Activated T-helper 2 cell treated with anti-CD3 and anti-CD28 coated beads, Interferon-gamma antibody, Interleukin-2, Interleukin-4, amounts not matched to agents 10 μg/mL and 5 μg/mL and 100 μg/mL, durations not matched to agents 14 hours and 24 hours and 36 hours (primary cell): ENCODE results near the gene BTN3A1. TPM values are rescaled to one million over a fixed set of nuclear protein-coding genes. Genes with fewer than 3 reads are reported as not detected.
A peak's percentile ranks its signal among the peaks of the same experiment; 100 is the strongest.

ENCODE experiments used
- DNase-seq: peaks from one replicate; pipeline ENCODE4 v3.0.0; 2021; ENCODE audit warnings: low spot score
- H3K27ac Mint-ChIP-seq: one replicate; pipeline ENCODE4 v1.8.0; 2021; ENCODE audit warnings: mixed read lengths
- H3K27me3 Mint-ChIP-seq: one replicate; pipeline ENCODE4 v1.8.0; 2021; ENCODE audit warnings: low read depth, mixed read lengths
- H3K36me3 Mint-ChIP-seq: one replicate; pipeline ENCODE4 v1.8.0; 2021; ENCODE audit warnings: low read depth, mixed read lengths
- H3K4me1 Mint-ChIP-seq: one replicate; pipeline ENCODE4 v1.8.0; 2021; ENCODE audit warnings: low read depth, mixed read lengths
- H3K4me3 Mint-ChIP-seq: one replicate; pipeline ENCODE4 v1.8.0; 2021; ENCODE audit warnings: low read depth, mild to moderate bottlenecking, moderate library complexity, mixed read lengths
- H3K9me3 Mint-ChIP-seq: one replicate; pipeline ENCODE4 v1.8.0; 2021; ENCODE audit warnings: mixed read lengths
- intact Hi-C: fragments of 100-400 bp; cut with micrococcal nuclease; formaldehyde crosslinking; loops from one replicate; pipeline ENCODE4 v1.15.1; 2023
- total RNA-seq: library from RNA; stranded (reverse); gene quantifications from 2 replicates; pipeline ENCODE4 v1.2.3, GENCODE V29; 2022

Gene BTN3A1
- total RNA-seq, 1 donor from 2014 or later = 34.8 TPM

DNA sequence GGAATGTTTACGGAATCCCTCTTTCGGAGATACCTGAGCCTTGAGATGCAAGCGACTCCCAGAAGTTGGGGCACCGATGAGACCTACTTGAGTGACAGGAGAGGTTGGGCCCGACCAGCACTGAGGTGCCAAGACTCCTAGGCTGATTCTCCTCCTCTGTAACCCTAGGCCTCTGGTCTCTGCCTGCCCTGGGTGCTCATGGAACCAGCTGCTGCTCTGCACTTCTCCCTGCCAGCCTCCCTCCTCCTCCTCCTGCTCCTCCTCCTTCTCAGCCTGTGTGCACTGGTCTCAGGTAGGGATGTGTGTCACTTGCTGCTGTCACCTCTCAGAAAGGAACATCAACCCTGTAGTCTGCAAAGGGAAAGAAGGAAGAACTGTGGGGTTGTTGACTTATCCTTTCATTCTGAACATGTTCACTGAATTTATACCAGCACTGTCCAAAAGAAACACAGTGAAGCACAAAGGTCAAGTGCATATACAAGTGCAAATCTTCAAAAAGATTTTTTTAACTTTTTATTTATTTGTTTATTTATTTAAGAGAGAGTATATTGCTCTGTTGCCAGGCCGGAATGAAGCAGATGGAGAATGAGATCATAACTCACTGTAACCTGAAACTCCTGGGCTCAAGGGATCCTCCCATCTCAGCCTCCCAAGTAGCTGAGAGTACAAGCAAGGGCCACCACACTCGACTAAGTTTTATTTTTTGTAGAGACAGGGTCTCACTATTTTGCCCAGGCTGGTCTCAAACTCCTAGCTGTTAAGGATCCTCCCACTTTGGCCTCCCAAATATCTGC, 18.3 kb upstream of the BTN3A1 start:
- peaks cover 27% of the 10 kb centered on the region for H3K4me1 Mint-ChIP-seq
- H3K27me3 Mint-ChIP-seq = no peaks in the 10 kb centered on the region
- DNase-seq = no peak
- H3K4me3 Mint-ChIP-seq = peak overlapping the region; percentile 99
- intact Hi-C loops = loop anchor here (1.0 to 5.0 kb wide), 2 partner anchors 38 to 42 kb away; no protein-coding TSS in a partner anchor
- H3K27ac Mint-ChIP-seq = peak overlapping the region; percentile 98
- no peaks in the 10 kb centered on the region for H3K9me3 Mint-ChIP-seq
- peaks cover 13% of the 10 kb centered on the region for H3K36me3 Mint-ChIP-seq

DNA sequence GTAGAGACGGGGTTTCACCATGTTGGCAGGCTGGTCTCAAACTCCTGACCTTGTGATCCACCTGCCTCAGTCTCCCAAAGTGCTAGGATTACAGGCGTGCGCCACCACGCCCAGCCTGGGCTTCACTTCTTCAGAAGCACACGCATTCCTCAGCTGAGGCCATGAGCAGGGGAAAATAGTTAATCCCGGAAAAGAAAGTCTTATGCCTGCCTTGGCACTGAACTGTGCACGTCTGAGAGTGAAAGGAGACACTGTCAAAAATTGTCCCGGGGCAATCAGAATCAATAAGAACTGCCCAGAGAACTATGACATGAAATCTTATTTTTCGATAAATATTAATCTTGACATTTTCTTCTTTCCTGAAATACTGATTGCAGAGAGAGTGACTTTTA, 16.3 kb upstream of the BTN3A1 start:
- Mint-ChIP-seq H3K4me3 (no peak overlapping the region), H3K36me3 (peaks cover 25% of the 10 kb centered on the region), H3K27me3 (no peaks in the 10 kb centered on the region), H3K4me1 (peaks cover 29% of the 10 kb centered on the region), H3K27ac (no peak overlapping the region), H3K9me3 (no peaks in the 10 kb centered on the region)
- DNase-seq = no peak
- intact Hi-C loops = no loop called here

DNA sequence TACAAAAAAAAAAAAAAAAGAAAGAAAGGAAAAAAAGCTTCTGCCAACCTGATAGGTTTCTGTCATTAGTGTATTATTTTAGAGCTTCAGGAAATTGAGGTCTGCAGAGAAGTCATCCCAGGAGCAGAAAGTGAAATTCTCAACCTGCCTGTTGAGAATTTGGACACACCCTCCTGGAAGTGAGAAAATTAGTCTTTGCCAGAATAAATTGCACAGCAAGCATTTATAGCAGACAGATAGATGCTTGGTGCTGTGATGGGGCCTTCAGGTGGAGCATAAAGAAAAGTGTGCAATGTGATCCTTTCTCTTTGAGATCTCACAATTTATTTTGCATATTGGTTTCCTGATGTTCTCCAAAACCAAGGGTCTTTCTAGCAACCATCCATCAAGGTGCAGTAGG, 14.5 kb upstream of the BTN3A1 start:
- intact Hi-C loops = no loop called here
- no peak for DNase-seq
- Mint-ChIP-seq H3K27me3 (no peaks in the 10 kb centered on the region), H3K4me1 (peaks cover 22% of the 10 kb centered on the region), H3K4me3 (no peak overlapping the region), H3K27ac (no peak overlapping the region), H3K36me3 (peaks cover 35% of the 10 kb centered on the region), H3K9me3 (no peaks in the 10 kb centered on the region)

DNA sequence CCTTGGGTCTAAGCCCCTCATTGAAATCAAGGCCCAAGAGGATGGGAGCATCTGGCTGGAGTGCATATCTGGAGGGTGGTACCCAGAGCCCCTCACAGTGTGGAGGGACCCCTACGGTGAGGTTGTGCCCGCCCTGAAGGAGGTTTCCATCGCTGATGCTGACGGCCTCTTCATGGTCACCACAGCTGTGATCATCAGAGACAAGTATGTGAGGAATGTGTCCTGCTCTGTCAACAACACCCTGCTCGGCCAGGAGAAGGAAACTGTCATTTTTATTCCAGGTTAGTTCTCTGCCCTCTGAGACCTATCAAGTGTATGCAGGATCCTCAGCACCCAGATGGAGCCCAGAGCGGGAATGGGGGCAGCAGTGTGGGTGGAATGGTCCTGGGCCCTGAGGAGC, 14.1 kb upstream of the BTN3A1 start:
- H3K36me3 Mint-ChIP-seq = peaks cover 37% of the 10 kb centered on the region
- H3K27ac Mint-ChIP-seq = no peak overlapping the region
- H3K4me3 Mint-ChIP-seq = no peak overlapping the region
- no peaks in the 10 kb centered on the region for H3K27me3 Mint-ChIP-seq
- intact Hi-C loops = no loop called here
- no peak for DNase-seq
- H3K4me1 Mint-ChIP-seq = peaks cover 17% of the 10 kb centered on the region
- H3K9me3 Mint-ChIP-seq = no peaks in the 10 kb centered on the region

DNA sequence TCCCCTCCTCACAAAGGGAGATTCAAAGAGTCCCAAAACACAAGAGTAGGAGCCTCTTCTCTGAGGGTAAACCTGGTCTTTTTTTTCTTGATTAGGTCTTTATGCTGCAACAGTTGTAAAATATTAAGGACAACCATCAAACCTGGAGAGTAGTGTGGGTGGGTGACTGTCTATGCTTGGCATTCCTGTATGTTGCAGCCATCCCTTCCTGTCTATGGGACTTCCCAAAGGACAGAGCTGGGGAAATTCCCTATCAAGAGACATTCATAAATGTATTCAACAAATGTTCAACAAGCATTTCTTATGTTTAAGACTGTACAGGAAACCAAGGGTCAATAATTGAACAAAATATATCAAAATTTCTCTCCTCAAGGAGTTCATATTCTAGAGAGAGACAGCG, 13.6 kb upstream of the BTN3A1 start:
- intact Hi-C loops = no loop called here
- Mint-ChIP-seq H3K27ac (no peak overlapping the region), H3K9me3 (no peaks in the 10 kb centered on the region), H3K36me3 (peaks cover 42% of the 10 kb centered on the region), H3K4me1 (peaks cover 16% of the 10 kb centered on the region), H3K4me3 (no peak overlapping the region), H3K27me3 (no peaks in the 10 kb centered on the region)
- DNase-seq = no peak

DNA sequence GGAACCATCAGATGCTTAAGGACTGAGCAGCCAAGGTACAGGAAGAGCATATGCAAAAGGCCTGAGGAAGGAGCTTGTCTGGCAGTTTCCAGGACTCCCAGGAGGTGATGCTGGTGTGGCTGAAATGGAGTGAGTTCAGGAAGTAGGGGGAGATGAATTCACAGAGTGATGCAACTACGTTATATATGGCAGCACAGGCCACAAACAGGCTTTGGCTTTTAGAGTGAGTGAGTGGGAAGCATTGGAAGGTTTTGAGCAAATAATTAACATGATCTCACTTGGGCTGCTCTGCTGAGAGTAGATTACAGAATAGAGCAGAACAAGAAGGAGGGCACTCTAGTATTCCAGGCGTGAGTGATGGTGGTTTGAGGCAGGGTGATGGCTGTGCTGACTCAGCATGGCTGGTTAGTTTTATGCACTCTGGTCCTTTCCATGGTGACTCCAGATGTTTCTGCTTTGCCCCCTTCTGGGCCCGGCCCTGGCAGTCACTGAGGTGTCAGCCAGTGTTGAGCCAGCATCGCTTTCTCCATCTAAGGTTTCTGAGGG, 12.7 kb upstream of the BTN3A1 start:
- no peak overlapping the region for H3K27ac Mint-ChIP-seq
- no peaks in the 10 kb centered on the region for H3K9me3 Mint-ChIP-seq
- H3K36me3 Mint-ChIP-seq = peaks cover 42% of the 10 kb centered on the region
- DNase-seq = no peak
- intact Hi-C loops = no loop called here
- peaks cover 13% of the 10 kb centered on the region for H3K4me1 Mint-ChIP-seq
- H3K27me3 Mint-ChIP-seq = no peaks in the 10 kb centered on the region
- H3K4me3 Mint-ChIP-seq = no peak overlapping the region

DNA sequence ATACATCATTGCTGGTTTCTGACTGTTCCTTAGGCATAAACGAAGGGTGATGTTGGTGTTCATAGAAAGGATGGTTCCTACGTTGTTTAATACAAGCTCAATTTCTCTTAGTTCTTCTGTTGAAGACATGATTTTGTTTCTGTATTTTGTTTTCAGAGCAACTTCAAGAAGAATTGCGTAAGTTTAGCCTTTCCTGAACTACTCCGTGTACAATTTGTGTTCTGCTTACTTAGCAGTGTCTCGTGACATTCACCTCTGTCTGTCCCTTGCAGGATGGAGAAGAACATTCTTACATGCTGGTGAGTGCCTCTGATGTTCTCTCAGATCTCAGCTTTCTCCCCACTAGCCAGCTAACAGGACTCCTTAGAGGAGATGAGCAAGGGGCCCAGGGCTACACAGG, 11.5 kb upstream of the BTN3A1 start:
- intact Hi-C loops = no loop called here
- Mint-ChIP-seq H3K36me3 (peaks cover 36% of the 10 kb centered on the region), H3K27me3 (no peaks in the 10 kb centered on the region), H3K27ac (no peak overlapping the region), H3K4me3 (no peak overlapping the region), H3K4me1 (peaks cover 10% of the 10 kb centered on the region), H3K9me3 (no peaks in the 10 kb centered on the region)
- DNase-seq = no peak

DNA sequence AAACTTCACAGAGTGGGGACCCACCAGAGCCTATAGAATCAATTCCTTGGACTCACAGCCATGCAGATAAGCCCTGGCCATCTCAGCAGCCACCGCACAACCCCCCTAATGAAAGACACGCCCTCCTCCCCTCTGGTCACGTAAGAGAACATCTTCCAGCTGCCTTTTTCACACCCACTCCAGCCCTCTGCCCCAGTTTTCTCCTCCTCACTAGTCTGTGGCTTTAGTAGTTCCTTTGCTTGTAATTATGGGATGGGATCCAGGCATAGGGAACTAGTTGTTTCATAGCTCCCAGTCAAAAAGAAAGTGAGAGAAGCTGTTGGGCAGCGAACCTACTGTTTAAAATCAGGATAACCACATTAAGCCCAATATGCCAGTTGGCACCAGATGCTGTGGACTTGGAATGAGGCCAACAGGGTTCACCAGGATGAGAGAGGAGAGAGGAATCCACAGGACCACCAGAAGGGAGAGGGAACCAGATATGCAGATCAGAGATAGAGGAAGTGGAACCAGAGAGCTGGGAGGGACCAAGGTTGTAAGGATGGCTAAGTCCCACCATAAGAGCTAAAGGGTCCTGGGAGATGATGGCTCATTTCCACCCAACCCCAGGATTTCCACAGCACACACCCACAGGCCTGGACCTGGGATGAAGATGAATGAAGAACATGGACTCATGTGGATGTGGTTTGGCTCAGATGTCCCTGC, 9.0 kb upstream of the BTN3A1 start:
- peaks cover 33% of the 10 kb centered on the region for H3K36me3 Mint-ChIP-seq
- no peak for DNase-seq
- H3K4me3 Mint-ChIP-seq = no peak overlapping the region
- peaks cover 8% of the 10 kb centered on the region for H3K4me1 Mint-ChIP-seq
- intact Hi-C loops = no loop called here
- no peak overlapping the region for H3K27ac Mint-ChIP-seq
- H3K9me3 Mint-ChIP-seq = no peaks in the 10 kb centered on the region
- H3K27me3 Mint-ChIP-seq = no peaks in the 10 kb centered on the region

DNA sequence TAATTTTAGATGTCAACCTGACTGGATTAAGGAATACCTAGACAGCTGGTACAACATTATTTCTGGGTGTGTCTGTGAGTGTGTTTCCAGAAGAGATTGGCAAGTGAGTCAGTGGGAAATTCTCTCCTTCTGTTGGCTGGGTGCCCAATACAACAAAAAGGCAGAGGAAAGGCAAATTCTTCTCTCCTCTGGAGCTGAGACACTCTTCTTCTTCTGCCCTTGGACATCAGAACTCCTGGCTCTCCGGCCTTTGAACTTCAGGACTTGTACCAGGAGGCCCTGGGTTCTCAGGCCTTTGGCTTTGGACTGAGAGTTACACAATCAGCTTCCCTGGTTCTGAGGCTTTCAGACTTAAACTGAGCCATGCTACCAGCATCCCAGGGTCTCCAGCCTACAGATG, 7.8 kb upstream of the BTN3A1 start:
- H3K36me3 Mint-ChIP-seq = peaks cover 26% of the 10 kb centered on the region
- H3K27me3 Mint-ChIP-seq = no peaks in the 10 kb centered on the region
- DNase-seq = no peak
- intact Hi-C loops = no loop called here
- no peak overlapping the region for H3K4me3 Mint-ChIP-seq
- H3K9me3 Mint-ChIP-seq = no peaks in the 10 kb centered on the region
- no peak overlapping the region for H3K27ac Mint-ChIP-seq
- peaks cover 5% of the 10 kb centered on the region for H3K4me1 Mint-ChIP-seq

DNA sequence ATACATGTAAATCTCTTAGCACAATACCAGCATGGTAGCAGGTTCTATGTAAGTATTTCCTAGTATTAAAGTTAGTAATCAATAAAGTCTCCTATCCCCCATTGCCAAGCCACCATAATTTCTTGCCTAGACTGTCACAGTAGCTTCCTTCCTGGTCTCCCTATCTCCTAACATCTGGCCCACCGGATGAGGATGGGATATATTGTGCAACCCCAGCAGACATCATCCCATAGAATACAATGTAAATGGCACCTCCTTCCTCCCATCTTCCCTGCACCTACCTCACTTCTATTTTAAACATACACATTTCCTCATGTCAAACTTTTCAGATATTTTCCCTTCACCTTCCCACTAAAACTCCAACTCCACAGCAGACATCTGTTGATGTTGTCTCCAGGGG, 3.5 kb upstream of the BTN3A1 start:
- intact Hi-C loops = no loop called here
- peaks cover 21% of the 10 kb centered on the region for H3K4me1 Mint-ChIP-seq
- H3K4me3 Mint-ChIP-seq = no peak overlapping the region

DNA sequence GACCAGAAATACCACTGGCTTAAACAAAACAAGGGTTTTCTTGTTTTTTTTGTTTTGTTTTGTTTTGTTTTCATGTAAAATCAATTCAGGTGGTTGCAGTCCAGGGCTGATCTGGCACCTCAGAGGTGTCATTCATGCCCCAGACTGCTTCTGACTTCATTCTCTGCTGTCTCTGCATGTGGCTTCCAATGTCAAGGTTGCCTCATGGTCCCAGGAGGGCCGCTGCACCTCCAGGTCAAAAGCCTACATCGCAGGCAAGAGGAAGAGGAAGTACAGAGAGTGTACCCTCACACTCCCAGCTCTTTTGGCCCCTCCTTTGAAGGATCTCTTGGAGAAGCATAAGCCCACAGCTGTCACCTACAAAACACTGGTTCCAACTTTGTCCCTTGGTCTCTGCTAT, 1.4 kb upstream of the BTN3A1 start:
- intact Hi-C loops = loop anchor here (5.0 kb wide), 1 partner anchor 137 kb away; the partner anchor contains the start of gene HMGN4
- H3K36me3 Mint-ChIP-seq = peaks cover 23% of the 10 kb centered on the region
- no peak overlapping the region for H3K4me3 Mint-ChIP-seq
- no peaks in the 10 kb centered on the region for H3K27me3 Mint-ChIP-seq
- H3K4me1 Mint-ChIP-seq = peaks cover 30% of the 10 kb centered on the region
- no peaks in the 10 kb centered on the region for H3K9me3 Mint-ChIP-seq
- DNase-seq = no peak
- H3K27ac Mint-ChIP-seq = peak overlapping the region; percentile 98

More for the DNA sequence above, 3.5 kb upstream of the BTN3A1 start:
- no peak overlapping the region for H3K27ac Mint-ChIP-seq
- H3K9me3 Mint-ChIP-seq = no peaks in the 10 kb centered on the region
- no peak for DNase-seq
- no peaks in the 10 kb centered on the region for H3K27me3 Mint-ChIP-seq
- peaks cover 5% of the 10 kb centered on the region for H3K36me3 Mint-ChIP-seq

DNA sequence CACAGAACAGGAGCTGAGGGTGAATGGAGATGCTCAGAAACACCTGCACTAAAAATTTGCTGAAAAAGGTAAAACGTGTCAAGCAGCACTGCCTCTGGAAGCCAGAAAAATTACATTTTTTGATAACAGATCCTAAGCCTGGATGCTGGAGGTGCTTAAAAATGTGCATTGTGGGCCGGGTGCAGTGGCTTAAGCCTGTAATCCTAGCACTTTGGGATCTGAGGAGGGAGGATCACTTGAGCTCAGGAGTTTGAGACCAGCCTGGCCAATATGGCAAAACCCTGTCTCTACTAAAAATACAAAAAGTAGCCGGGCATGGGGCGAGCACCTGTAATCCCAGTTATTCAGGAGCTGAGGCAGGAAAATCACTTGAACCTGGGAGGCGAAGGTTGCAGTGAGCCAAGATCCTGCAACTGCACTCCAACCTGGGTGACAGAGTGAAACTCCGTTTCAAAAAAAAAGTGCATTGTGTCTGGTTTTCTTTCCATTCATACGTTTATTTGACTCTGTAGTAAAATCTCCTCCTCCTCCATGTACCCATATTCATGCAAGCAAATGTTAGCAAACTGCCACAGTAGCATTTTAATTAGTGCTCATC, 587 bp upstream of the BTN3A1 start:
- intact Hi-C loops = loop anchor here (5.0 kb wide), 1 partner anchor 136 kb away; the partner anchor contains the start of gene HMGN4
- no peak for DNase-seq

More for the DNA sequence above, 587 bp upstream of the BTN3A1 start:
- Mint-ChIP-seq H3K9me3 (no peaks in the 10 kb centered on the region), H3K4me3 (peak overlapping the region; percentile 93), H3K36me3 (peaks cover 29% of the 10 kb centered on the region), H3K27me3 (no peaks in the 10 kb centered on the region), H3K27ac (peak overlapping the region; percentile 98), H3K4me1 (peaks cover 35% of the 10 kb centered on the region)
